ENCODE data around the gene FBXL7. TPM values are rescaled to one million over a fixed set of nuclear protein-coding genes. Genes with fewer than 3 reads are reported as not detected.

The FBXL7 gene
- total and polyA plus RNA-seq, 4 donors, result 0.24 to 1.4 (median 1.2) TPM

DNA sequence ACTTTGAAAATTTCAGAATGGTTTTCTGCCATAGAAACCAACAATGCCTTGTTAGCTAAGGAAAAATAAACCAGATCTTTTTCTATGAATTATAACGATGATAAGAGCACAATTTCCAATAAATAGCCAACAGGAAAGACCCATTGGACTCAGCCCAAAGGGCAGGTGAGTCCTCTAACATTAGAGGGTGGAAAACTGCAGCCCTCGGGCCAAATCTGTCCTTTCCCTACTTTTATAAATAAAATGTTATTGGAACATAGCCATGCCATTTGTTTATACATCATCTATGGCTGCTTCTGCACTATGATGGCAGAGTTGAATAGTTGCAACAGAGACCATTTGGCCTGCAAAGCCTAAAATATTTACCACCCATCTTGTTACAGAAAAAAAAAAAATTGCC lies 296.1 kb downstream of the FBXL7 start:
- DNase-seq (ENCODE audit: low spot score), result no peak
- Histone ChIP-seq H3K27ac (ENCODE audit: low read depth in 1 of 2, low read length in 2 of 2) (no peak overlapping the region), H3K4me1 (ENCODE audit: control insufficient read depth in 4 of 4, insufficient read depth in 4 of 4, low read length in 3 of 4) (no peaks in the 10 kb centered on the region), H3K9ac (ENCODE audit: low read depth in 1 of 2, low read length in 2 of 2) (no peak overlapping the region), H3K4me3 (ENCODE audit: low read depth in 1 of 3, low read length in 3 of 3) (no peak overlapping the region), H3K27me3 (ENCODE audit: control insufficient read depth in 4 of 4, insufficient read depth in 4 of 4, low read length in 3 of 4) (no peaks in the 10 kb centered on the region), H3K9me3 (ENCODE audit: control insufficient read depth in 4 of 4, low read length in 3 of 4) (no peaks in the 10 kb centered on the region), H3K36me3 (ENCODE audit: control insufficient read depth in 4 of 4, insufficient read depth in 3 of 4, low read depth in 1 of 4, low read length in 3 of 4) (no peaks in the 10 kb centered on the region)
- TF ChIP-seq EGR1 (IDR thresholded peaks at IDR 0.05; ENCODE audit: low read depth in 2 of 2), result no peak
- TF ChIP-seq, protein P1, sequence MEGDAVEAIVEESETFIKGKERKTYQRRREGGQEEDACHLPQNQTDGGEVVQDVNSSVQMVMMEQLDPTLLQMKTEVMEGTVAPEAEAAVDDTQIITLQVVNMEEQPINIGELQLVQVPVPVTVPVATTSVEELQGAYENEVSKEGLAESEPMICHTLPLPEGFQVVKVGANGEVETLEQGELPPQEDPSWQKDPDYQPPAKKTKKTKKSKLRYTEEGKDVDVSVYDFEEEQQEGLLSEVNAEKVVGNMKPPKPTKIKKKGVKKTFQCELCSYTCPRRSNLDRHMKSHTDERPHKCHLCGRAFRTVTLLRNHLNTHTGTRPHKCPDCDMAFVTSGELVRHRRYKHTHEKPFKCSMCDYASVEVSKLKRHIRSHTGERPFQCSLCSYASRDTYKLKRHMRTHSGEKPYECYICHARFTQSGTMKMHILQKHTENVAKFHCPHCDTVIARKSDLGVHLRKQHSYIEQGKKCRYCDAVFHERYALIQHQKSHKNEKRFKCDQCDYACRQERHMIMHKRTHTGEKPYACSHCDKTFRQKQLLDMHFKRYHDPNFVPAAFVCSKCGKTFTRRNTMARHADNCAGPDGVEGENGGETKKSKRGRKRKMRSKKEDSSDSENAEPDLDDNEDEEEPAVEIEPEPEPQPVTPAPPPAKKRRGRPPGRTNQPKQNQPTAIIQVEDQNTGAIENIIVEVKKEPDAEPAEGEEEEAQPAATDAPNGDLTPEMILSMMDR (IDR thresholded peaks at IDR 0.05; ENCODE audit: low read depth, low read length, missing input control), result no peak
- TF ChIP-seq GABPA (IDR thresholded peaks at IDR 0.05 in 1 of 2, conservative IDR thresholded peaks at IDR 0.05 in 1 of 2), result no peak
- TF ChIP-seq, protein P2, sequence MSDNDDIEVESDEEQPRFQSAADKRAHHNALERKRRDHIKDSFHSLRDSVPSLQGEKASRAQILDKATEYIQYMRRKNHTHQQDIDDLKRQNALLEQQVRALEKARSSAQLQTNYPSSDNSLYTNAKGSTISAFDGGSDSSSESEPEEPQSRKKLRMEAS (IDR thresholded peaks at IDR 0.05), result no peak
- no peak for TF ChIP-seq RXRA (IDR thresholded peaks at IDR 0.05)
- TF ChIP-seq TAF1 (conservative IDR thresholded peaks at IDR 0.05), result no peak
- TF ChIP-seq NR2F2 (IDR thresholded peaks at IDR 0.05), result no peak
- no peak for TF ChIP-seq YY1 (IDR thresholded peaks at IDR 0.05)
- no peak for TF ChIP-seq JUND (IDR thresholded peaks at IDR 0.05)
- no peak for TF ChIP-seq SP1 (IDR thresholded peaks at IDR 0.05)
- TF ChIP-seq HNF4A (conservative IDR thresholded peaks at IDR 0.05), result no peak
- TF ChIP-seq, protein P3, sequence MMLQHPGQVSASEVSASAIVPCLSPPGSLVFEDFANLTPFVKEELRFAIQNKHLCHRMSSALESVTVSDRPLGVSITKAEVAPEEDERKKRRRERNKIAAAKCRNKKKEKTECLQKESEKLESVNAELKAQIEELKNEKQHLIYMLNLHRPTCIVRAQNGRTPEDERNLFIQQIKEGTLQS (IDR thresholded peaks at IDR 0.05), result no peak
- TF ChIP-seq, protein P4, sequence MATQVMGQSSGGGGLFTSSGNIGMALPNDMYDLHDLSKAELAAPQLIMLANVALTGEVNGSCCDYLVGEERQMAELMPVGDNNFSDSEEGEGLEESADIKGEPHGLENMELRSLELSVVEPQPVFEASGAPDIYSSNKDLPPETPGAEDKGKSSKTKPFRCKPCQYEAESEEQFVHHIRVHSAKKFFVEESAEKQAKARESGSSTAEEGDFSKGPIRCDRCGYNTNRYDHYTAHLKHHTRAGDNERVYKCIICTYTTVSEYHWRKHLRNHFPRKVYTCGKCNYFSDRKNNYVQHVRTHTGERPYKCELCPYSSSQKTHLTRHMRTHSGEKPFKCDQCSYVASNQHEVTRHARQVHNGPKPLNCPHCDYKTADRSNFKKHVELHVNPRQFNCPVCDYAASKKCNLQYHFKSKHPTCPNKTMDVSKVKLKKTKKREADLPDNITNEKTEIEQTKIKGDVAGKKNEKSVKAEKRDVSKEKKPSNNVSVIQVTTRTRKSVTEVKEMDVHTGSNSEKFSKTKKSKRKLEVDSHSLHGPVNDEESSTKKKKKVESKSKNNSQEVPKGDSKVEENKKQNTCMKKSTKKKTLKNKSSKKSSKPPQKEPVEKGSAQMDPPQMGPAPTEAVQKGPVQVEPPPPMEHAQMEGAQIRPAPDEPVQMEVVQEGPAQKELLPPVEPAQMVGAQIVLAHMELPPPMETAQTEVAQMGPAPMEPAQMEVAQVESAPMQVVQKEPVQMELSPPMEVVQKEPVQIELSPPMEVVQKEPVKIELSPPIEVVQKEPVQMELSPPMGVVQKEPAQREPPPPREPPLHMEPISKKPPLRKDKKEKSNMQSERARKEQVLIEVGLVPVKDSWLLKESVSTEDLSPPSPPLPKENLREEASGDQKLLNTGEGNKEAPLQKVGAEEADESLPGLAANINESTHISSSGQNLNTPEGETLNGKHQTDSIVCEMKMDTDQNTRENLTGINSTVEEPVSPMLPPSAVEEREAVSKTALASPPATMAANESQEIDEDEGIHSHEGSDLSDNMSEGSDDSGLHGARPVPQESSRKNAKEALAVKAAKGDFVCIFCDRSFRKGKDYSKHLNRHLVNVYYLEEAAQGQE (IDR thresholded peaks at IDR 0.05), result no peak
- TF ChIP-seq, protein P5, sequence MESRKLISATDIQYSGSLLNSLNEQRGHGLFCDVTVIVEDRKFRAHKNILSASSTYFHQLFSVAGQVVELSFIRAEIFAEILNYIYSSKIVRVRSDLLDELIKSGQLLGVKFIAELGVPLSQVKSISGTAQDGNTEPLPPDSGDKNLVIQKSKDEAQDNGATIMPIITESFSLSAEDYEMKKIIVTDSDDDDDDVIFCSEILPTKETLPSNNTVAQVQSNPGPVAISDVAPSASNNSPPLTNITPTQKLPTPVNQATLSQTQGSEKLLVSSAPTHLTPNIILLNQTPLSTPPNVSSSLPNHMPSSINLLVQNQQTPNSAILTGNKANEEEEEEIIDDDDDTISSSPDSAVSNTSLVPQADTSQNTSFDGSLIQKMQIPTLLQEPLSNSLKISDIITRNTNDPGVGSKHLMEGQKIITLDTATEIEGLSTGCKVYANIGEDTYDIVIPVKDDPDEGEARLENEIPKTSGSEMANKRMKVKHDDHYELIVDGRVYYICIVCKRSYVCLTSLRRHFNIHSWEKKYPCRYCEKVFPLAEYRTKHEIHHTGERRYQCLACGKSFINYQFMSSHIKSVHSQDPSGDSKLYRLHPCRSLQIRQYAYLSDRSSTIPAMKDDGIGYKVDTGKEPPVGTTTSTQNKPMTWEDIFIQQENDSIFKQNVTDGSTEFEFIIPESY (IDR thresholded peaks at IDR 0.05), result no peak
- no peak for TF ChIP-seq RAD21 (IDR thresholded peaks at IDR 0.05)
- no peak for TF ChIP-seq FOXA1 (IDR thresholded peaks at IDR 0.05)
- no peak for TF ChIP-seq HNF4G (IDR thresholded peaks at IDR 0.05)
- no peak for TF ChIP-seq FOXA2 (IDR thresholded peaks at IDR 0.05)
- WGBS, result 40% methylated on average over 2 of the region's 2 CpGs

Data from liver (tissue), 9 donors.